GM12872 (cell line): Measurements from ENCODE around the gene CFI.

Experiments used
- TF ChIP-seq, protein P1 (sequence below): IDR thresholded peaks from 3 replicates; pipeline ENCODE4 v1.5.1; 2011; ENCODE audit warnings: low read depth, mild to moderate bottlenecking, low read length, moderate library complexity; ENCODE audit not compliant: insufficient read depth

The CFI gene

DNA sequence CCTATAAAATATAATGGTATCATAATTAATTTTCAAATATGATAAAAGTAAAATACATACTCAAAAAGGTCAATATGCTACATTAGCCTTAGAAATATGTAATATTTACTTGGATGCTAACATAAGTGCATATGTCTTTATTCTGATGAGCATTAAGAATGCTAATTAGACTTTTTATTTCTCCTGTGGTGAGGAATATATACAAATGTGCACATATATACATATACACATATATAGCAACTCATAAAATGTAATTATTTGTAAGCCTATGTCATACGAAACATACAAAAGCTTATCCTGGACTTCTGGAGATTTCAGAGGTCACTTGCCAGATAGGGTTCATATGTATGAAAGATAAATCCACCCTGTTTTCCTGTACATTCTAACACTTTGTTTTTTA lies 83.0 kb downstream of the CFI start:
- TF ChIP-seq, protein P1, sequence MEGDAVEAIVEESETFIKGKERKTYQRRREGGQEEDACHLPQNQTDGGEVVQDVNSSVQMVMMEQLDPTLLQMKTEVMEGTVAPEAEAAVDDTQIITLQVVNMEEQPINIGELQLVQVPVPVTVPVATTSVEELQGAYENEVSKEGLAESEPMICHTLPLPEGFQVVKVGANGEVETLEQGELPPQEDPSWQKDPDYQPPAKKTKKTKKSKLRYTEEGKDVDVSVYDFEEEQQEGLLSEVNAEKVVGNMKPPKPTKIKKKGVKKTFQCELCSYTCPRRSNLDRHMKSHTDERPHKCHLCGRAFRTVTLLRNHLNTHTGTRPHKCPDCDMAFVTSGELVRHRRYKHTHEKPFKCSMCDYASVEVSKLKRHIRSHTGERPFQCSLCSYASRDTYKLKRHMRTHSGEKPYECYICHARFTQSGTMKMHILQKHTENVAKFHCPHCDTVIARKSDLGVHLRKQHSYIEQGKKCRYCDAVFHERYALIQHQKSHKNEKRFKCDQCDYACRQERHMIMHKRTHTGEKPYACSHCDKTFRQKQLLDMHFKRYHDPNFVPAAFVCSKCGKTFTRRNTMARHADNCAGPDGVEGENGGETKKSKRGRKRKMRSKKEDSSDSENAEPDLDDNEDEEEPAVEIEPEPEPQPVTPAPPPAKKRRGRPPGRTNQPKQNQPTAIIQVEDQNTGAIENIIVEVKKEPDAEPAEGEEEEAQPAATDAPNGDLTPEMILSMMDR, result no peak

DNA sequence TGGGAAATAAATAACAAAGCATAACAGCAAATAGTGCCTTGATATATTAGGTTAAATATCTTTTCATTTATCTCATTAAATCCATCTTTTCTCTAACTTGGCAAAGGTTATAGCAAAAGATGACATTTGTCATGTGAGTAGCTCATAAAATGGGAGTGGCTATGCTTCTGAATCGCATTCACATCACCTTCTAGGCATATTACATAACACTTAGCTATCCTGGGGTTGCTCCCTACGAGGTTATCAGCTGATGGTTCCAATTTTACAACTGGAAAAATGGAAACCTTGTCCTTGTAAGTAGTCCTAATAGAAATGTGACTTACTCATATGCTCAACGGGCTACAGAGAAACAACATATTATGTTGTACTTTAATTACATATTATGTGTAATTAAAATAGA lies 88.3 kb downstream of the CFI start:
- TF ChIP-seq, protein P1, result no peak

DNA sequence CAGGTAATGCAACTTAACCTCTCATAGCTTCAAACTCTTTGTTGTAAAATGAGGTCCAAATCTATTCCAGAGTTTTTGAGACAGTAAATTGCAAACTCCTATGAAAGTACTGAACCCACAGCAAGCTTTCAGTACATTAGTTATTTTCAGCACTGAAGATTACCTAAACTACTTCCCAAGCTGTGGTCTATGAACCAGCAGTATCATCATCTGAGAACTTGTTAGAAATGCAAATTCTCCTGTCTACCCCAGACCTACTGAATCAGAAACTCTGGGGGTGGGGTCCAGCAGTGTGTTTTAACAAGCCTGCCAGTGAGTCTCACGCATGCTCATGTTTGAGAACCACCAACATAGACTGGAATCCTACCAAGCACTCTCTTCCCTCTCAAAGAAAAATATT lies 92.8 kb downstream of the CFI start:
- TF ChIP-seq, protein P1, result no peak

DNA sequence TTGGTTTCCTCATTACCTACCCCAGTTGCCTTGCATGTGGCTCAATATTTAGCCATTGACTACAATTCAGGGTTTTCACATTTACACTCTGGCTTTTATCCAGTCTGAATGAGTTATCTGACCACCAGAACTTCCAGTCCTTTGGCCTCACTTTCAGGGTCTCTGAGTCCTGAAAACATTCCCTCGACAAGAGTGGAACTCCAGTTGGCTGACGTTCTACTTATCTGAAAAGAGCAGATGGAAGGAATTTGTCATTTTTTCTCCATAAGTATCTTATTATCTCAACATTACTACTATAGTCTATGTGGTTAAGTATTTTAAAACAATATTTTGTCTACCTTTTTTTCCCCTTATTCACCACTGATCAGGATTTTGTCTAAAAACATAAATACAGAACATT lies 93.4 kb downstream of the CFI start:
- TF ChIP-seq, protein P1, result no peak

DNA sequence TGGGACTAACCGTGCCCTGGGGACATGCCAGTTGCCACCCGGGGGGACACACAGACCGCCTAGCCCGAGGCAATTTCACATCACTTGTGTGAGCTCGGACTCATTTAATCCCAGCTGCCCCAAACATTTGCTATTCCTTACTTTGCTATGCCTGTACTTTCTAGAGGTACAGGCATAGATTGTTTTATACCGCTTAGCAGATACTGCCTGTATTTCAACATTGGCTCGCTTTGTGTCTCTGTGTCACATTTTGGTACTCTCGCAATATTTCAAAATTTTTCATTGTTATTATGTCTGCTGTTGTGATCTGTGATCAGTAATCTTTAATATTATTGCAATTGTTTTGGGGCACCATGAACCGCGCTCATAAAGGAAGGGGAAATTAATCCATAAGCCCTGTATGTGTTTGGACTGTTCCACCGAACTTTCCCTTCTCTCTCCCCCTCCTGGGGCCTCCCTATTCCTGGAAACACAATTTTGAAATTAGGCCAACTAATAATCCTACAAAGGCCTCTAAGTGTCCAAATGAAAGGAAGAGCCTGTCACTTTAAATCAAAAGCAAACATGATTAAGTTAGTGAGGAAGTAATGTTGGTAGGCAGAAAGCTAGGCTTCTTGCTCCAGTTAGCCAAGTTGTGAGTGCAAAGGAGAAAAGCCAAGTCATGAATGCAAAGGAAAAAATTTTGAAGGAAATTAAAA lies 98.0 kb downstream of the CFI start:
- TF ChIP-seq, protein P1, result no peak

DNA sequence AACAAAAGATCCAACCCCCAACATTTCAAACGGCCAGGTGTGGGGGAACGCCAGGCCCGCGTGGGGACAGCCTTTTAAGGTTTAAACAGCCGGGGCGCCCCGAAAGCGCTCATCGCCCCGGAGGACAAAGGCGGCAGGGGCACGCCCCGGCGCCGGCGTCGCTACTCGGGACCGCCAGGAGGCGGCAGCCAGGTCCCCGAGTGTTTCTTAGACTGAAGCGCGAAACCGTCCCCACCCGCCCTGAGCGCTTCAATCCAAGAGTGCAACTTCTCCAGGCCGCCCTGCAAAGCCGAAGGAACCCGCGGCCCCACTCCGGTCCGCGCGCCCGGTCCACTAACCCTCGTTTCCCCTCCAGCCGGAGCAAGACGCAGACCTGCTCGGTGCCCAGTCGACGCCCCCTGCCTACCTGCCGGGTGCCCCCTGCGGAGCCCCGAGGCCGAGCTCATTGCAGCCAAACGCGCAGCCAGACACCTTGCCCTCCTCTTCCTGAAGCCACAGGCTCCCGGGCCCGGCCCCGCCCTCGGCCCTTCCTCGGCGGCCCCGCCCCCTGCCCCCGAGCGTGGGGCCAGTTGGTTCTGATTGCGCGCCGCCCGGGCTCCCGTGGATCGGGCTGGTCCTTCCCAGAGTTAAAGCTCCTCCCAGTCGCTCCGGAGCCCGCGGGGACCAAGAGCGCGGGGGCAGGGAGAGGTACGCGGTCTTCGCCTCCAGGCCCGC lies 98.7 kb downstream of the CFI start, which contains the start of gene CASP6:
TSS of gene CASP6 (minus strand) at position 496 of the 714 bp plus-strand sequence. CDS start at position 446, 50 bp downstream.
- TF ChIP-seq, protein P1, result peak; percentile 80

DNA sequence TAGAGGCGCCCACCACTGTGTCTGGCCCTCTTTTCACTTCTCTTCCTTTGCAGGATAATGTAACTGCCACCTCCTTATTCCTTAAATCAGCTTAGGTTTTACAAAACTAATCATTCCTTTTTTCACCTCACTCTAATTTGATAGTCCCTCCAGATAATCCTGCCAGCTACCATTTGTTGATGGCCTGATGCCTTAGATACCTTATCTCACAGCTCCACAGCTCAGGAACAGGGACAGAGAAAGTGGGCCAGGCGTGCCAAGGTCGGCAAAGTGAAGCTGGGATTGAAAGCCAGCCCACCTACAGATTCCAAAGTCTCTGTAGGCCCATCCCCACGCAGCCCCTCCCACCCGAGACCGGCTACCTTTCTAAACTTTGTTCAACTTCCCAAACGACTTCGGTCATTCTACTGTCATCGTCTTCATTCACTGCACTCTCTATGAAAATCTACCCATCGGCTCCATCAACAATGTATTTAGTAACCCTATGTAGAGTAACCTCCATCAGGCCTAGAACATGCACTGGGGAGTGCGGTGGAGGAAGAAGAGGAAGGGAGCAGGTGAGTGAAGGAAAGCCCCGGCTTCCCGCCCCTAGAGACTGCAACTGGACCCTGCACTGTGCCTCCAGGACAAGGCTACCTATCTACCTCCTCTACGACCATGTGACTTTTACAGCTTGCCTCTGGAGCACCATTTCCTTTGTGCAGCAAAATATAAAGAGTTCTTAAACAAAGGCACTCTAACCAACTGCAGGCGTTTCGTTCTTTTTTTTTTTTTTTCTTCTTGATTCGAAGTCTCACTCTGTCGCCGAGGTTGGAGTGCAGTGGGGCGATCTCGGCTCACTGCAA lies 100.0 kb downstream of the CFI start:
- TF ChIP-seq, protein P1, result no peak
